HEK293 (cell line): ENCODE data around the gene KCNAB1.

Experiments used
- CTCF ChIA-PET: fragments of 350-600 bp; formaldehyde crosslinking; extraction: SDS; loops from one replicate; lab custom pipeline; 2021; ENCODE audit warnings: antibody characterized with exemption; lab: Yijun Ruan, JAX
- POLR2A ChIA-PET: fragments of 300-600 bp; formaldehyde crosslinking; extraction: SDS; loops from one replicate; lab custom pipeline; 2020; ENCODE audit warnings: antibody characterized with exemption, inconsistent platforms; lab: Yijun Ruan, JAX
- H3K27ac ChIP-seq: fragments of 200-500 bp; sonication (Bioruptor generic); 2 replicates; pipeline ENCODE4 v1.5.1; 2014; ENCODE audit warnings: low read depth, low read length, control low read depth, inconsistent platforms; ENCODE audit errors: extremely low read depth
- H3K36me3 ChIP-seq, 2 experiments: fragments of 200-500 bp in 1 of 2; sonication (Bioruptor generic) in 1 of 2; 1 replicate in 1 of 2; 2 replicates in 1 of 2; pipeline ENCODE4 v1.5.1; 2014 to 2017; ENCODE audit warnings: inconsistent platforms in 2 of 2, low read length in 2 of 2; ENCODE audit not compliant: control insufficient read depth in 2 of 2, insufficient read depth in 1 of 2
- H3K4me1 ChIP-seq: fragments of 200-500 bp; sonication (Bioruptor generic); 2 replicates; pipeline ENCODE4 v1.5.1; 2014; ENCODE audit warnings: mild to moderate bottlenecking, low read length, inconsistent platforms; ENCODE audit not compliant: control insufficient read depth, insufficient read depth
- H3K4me3 ChIP-seq: 2 replicates; pipeline ENCODE4 v1.5.1; 2011; ENCODE audit warnings: low read depth, mild to moderate bottlenecking, control low read depth, low read length, moderate library complexity
- H3K9me3 ChIP-seq: fragments of 200-500 bp; sonication (Bioruptor generic); 2 replicates; pipeline ENCODE4 v1.5.1; 2014; ENCODE audit warnings: low read depth, low read length, inconsistent platforms; ENCODE audit not compliant: control insufficient read depth, insufficient read depth
- BCL11A ChIP-seq: fragments of 450-650 bp; formaldehyde crosslinking; IDR thresholded peaks from 2 replicates; pipeline ENCODE4 v1.5.1; 2016; ENCODE audit warnings: low read depth, missing biosample characterization, missing genetic modification characterization
- SCRT2 ChIP-seq: fragments of 450-650 bp; formaldehyde crosslinking; IDR thresholded peaks from 2 replicates; pipeline ENCODE4 v1.5.1; 2016; ENCODE audit warnings: missing biosample characterization, missing genetic modification characterization
- ZBTB7A ChIP-seq: fragments of 450-650 bp; formaldehyde crosslinking; IDR thresholded peaks from 2 replicates; pipeline ENCODE4 v1.5.1; 2016; ENCODE audit warnings: low read depth, missing biosample characterization, missing genetic modification characterization
- ZNF174 ChIP-seq: fragments of 450-650 bp; formaldehyde crosslinking; IDR thresholded peaks from 2 replicates; pipeline ENCODE4 v1.5.0; 2017; ENCODE audit warnings: missing biosample characterization, mild to moderate bottlenecking, missing genetic modification characterization
- ZNF175 ChIP-seq: fragments of 450-650 bp; formaldehyde crosslinking; IDR thresholded peaks from 2 replicates; pipeline ENCODE4 v1.5.1; 2016; ENCODE audit warnings: missing biosample characterization, missing genetic modification characterization
- ZNF202 ChIP-seq: fragments of 450-650 bp; formaldehyde crosslinking; IDR thresholded peaks from 2 replicates; pipeline ENCODE4 v1.5.1; 2016; ENCODE audit warnings: missing biosample characterization, missing genetic modification characterization, borderline replicate concordance
- ZNF221 ChIP-seq: fragments of 450-650 bp; formaldehyde crosslinking; IDR thresholded peaks from 2 replicates; pipeline ENCODE4 v1.5.1; 2017; ENCODE audit warnings: missing biosample characterization, missing genetic modification characterization, borderline replicate concordance
- ZNF248 ChIP-seq: fragments of 450-650 bp; formaldehyde crosslinking; IDR thresholded peaks from 2 replicates; pipeline ENCODE4 v1.5.1; 2017; ENCODE audit warnings: missing biosample characterization, missing genetic modification characterization
- ZNF404 ChIP-seq: fragments of 450-650 bp; formaldehyde crosslinking; IDR thresholded peaks from 2 replicates; pipeline ENCODE4 v1.5.1; 2017; ENCODE audit warnings: missing biosample characterization, missing genetic modification characterization
- ZNF530 ChIP-seq: fragments of 450-650 bp; formaldehyde crosslinking; IDR thresholded peaks from 2 replicates; pipeline ENCODE4 v1.5.1; 2016; ENCODE audit warnings: low read depth, missing biosample characterization, missing genetic modification characterization
- ZNF561 ChIP-seq: fragments of 450-650 bp; IDR thresholded peaks from 2 replicates; pipeline ENCODE4 v1.5.1; 2018; ENCODE audit warnings: missing biosample characterization, missing genetic modification characterization, borderline replicate concordance
- ZNF626 ChIP-seq: fragments of 450-650 bp; sonication (Bioruptor Pico); formaldehyde crosslinking; IDR thresholded peaks from 2 replicates; pipeline ENCODE4 v1.5.1; 2018; ENCODE audit warnings: missing biosample characterization, missing genetic modification characterization, inconsistent platforms
- ZNF658 ChIP-seq: fragments of 450-650 bp; formaldehyde crosslinking; IDR thresholded peaks from 2 replicates; pipeline ENCODE4; 2016; ENCODE audit warnings: missing biosample characterization, missing genetic modification characterization
- ZNF660 ChIP-seq: fragments of 450-650 bp; IDR thresholded peaks from 2 replicates; pipeline ENCODE4 v1.5.1; 2018; ENCODE audit warnings: missing biosample characterization, mild to moderate bottlenecking, missing genetic modification characterization
- TF ChIP-seq, protein P1 (sequence below): fragments of 450-650 bp; formaldehyde crosslinking; IDR thresholded peaks from 2 replicates; pipeline ENCODE4 v1.5.1; 2016; ENCODE audit warnings: missing biosample characterization, missing genetic modification characterization
- TF ChIP-seq, protein P2 (sequence below): fragments of 450-650 bp; formaldehyde crosslinking; optimal IDR thresholded peaks from 2 replicates; pipeline ENCODE3; 2016; ENCODE audit warnings: missing biosample characterization, mild to moderate bottlenecking, missing genetic modification characterization
- TF ChIP-seq, protein P3 (sequence below): fragments of 450-650 bp; formaldehyde crosslinking; IDR thresholded peaks from 2 replicates; pipeline ENCODE4 v1.5.1; 2017; ENCODE audit warnings: missing biosample characterization, missing genetic modification characterization
- TF ChIP-seq, protein P4 (sequence below): fragments of 450-650 bp; formaldehyde crosslinking; IDR thresholded peaks from 2 replicates; pipeline ENCODE4 v1.5.1; 2016; ENCODE audit warnings: missing biosample characterization, missing genetic modification characterization
- TF ChIP-seq, protein P5 (sequence below): fragments of 450-650 bp; formaldehyde crosslinking; conservative IDR thresholded peaks from 2 replicates; pipeline ENCODE4 v1.5.1; 2016; ENCODE audit warnings: low read depth, missing biosample characterization, missing genetic modification characterization

The KCNAB1 gene

DNA sequence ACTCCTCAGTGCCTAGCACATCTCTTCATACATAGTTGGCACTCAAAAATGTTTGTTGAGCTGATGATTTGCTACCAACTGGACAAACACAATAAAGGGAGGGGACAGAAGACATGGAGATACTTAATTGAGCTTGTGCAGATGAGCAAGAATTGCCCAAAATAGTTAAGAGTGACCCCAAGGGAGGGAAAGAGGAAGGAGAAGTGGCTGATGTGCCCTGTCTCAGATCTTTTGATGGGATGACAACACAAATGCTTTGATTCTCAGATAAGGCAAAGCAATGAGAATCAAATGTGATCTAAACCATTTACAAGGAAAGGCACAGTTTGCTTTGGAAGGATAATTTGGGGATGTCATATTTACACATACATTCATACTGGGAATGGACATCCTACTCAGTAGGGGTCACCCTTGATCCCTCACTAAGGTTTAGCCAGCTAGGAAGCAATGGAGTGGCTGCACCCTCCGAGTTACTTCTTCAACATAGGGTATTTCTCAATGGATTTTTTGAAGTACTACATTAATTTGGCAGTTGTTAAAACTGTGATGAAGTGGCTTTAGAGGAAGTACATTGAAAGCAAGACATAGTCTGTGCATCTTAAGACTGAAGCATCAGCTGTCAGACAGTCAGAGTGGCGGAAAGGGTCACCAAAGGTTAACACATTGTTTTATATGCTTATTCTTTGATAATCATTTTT lies 456.4 kb downstream of the KCNAB1 start (continued):
- TF ChIP-seq, protein P1, sequence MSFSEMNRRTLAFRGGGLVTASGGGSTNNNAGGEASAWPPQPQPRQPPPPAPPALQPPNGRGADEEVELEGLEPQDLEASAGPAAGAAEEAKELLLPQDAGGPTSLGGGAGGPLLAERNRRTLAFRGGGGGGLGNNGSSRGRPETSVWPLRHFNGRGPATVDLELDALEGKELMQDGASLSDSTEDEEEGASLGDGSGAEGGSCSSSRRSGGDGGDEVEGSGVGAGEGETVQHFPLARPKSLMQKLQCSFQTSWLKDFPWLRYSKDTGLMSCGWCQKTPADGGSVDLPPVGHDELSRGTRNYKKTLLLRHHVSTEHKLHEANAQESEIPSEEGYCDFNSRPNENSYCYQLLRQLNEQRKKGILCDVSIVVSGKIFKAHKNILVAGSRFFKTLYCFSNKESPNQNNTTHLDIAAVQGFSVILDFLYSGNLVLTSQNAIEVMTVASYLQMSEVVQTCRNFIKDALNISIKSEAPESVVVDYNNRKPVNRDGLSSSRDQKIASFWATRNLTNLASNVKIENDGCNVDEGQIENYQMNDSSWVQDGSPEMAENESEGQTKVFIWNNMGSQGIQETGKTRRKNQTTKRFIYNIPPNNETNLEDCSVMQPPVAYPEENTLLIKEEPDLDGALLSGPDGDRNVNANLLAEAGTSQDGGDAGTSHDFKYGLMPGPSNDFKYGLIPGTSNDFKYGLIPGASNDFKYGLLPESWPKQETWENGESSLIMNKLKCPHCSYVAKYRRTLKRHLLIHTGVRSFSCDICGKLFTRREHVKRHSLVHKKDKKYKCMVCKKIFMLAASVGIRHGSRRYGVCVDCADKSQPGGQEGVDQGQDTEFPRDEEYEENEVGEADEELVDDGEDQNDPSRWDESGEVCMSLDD (tag by site-specific recombination): no peak
- TF ChIP-seq BCL11A (tag by site-specific recombination) (no peak), ZNF248 (no peak), ZNF404 (no peak), ZNF626 (tag by site-specific recombination) (no peak), ZNF658 (tag by site-specific recombination) (no peak), ZBTB7A (tag by site-specific recombination) (no peak)

DNA sequence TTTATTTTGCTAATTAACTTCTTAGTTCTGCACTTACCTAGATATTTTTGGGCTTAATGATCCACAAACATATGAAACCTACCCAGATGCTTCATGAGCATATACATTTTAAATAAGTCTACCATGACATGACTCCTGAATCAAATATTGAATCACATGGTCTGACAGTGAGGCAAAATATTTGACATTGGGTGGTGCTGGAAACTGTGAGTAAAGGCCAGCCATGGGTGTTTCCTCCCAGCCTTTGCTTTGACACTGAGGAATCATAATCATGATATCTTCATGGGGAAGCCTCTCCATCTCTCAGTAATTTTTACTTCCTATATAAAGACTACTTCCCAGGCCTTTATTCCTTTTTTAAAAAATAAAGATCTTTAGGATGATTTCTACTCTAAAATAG lies 457.4 kb downstream of the KCNAB1 start:
- Histone ChIP-seq H3K4me3 (no peak overlapping the region), H3K36me3 (no peaks in the 10 kb centered on the region), H3K4me1 (no peaks in the 10 kb centered on the region), H3K9me3 (no peaks in the 10 kb centered on the region)
- CTCF ChIA-PET: no interaction called here
- TF ChIP-seq ZNF221 (tag by site-specific recombination) (no peak), ZNF174 (tag by site-specific recombination) (no peak), ZNF202 (tag by site-specific recombination) (no peak), SCRT2 (no peak), ZNF530 (tag by site-specific recombination) (no peak), ZNF175 (no peak), ZNF660 (tag by site-specific recombination) (no peak), ZNF561 (no peak)
- TF ChIP-seq, protein P2, sequence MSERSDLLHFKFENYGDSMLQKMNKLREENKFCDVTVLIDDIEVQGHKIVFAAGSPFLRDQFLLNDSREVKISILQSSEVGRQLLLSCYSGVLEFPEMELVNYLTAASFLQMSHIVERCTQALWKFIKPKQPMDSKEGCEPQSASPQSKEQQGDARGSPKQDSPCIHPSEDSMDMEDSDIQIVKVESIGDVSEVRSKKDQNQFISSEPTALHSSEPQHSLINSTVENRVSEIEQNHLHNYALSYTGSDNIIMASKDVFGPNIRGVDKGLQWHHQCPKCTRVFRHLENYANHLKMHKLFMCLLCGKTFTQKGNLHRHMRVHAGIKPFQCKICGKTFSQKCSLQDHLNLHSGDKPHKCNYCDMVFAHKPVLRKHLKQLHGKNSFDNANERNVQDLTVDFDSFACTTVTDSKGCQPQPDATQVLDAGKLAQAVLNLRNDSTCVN: no peak
- TF ChIP-seq, protein P3, sequence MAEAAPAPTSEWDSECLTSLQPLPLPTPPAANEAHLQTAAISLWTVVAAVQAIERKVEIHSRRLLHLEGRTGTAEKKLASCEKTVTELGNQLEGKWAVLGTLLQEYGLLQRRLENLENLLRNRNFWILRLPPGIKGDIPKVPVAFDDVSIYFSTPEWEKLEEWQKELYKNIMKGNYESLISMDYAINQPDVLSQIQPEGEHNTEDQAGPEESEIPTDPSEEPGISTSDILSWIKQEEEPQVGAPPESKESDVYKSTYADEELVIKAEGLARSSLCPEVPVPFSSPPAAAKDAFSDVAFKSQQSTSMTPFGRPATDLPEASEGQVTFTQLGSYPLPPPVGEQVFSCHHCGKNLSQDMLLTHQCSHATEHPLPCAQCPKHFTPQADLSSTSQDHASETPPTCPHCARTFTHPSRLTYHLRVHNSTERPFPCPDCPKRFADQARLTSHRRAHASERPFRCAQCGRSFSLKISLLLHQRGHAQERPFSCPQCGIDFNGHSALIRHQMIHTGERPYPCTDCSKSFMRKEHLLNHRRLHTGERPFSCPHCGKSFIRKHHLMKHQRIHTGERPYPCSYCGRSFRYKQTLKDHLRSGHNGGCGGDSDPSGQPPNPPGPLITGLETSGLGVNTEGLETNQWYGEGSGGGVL (tag by site-specific recombination): no peak
- TF ChIP-seq, protein P4, sequence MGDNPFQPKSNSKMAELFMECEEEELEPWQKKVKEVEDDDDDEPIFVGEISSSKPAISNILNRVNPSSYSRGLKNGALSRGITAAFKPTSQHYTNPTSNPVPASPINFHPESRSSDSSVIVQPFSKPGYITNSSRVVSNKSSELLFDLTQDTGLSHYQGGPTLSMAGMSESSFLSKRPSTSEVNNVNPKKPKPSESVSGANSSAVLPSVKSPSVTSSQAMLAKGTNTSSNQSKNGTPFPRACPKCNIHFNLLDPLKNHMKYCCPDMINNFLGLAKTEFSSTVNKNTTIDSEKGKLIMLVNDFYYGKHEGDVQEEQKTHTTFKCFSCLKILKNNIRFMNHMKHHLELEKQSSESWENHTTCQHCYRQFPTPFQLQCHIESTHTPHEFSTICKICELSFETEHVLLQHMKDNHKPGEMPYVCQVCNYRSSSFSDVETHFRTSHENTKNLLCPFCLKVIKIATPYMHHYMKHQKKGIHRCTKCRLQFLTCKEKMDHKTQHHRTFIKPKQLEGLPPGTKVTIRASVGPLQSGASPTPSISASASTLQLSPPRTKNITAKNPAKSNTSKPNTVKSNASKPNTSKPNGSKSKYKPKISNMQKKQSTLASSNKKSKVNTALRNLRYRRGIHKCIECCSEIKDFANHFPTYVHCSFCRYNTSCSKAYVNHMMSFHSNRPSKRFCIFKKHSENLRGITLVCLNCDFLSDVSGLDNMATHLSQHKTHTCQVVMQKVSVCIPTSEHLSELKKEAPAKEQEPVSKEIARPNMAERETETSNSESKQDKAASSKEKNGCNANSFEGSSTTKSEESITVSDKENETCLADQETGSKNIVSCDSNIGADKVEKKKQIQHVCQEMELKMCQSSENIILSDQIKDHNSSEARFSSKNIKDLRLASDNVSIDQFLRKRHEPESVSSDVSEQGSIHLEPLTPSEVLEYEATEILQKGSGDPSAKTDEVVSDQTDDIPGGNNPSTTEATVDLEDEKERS (tag by site-specific recombination): no peak
- TF ChIP-seq, protein P5, sequence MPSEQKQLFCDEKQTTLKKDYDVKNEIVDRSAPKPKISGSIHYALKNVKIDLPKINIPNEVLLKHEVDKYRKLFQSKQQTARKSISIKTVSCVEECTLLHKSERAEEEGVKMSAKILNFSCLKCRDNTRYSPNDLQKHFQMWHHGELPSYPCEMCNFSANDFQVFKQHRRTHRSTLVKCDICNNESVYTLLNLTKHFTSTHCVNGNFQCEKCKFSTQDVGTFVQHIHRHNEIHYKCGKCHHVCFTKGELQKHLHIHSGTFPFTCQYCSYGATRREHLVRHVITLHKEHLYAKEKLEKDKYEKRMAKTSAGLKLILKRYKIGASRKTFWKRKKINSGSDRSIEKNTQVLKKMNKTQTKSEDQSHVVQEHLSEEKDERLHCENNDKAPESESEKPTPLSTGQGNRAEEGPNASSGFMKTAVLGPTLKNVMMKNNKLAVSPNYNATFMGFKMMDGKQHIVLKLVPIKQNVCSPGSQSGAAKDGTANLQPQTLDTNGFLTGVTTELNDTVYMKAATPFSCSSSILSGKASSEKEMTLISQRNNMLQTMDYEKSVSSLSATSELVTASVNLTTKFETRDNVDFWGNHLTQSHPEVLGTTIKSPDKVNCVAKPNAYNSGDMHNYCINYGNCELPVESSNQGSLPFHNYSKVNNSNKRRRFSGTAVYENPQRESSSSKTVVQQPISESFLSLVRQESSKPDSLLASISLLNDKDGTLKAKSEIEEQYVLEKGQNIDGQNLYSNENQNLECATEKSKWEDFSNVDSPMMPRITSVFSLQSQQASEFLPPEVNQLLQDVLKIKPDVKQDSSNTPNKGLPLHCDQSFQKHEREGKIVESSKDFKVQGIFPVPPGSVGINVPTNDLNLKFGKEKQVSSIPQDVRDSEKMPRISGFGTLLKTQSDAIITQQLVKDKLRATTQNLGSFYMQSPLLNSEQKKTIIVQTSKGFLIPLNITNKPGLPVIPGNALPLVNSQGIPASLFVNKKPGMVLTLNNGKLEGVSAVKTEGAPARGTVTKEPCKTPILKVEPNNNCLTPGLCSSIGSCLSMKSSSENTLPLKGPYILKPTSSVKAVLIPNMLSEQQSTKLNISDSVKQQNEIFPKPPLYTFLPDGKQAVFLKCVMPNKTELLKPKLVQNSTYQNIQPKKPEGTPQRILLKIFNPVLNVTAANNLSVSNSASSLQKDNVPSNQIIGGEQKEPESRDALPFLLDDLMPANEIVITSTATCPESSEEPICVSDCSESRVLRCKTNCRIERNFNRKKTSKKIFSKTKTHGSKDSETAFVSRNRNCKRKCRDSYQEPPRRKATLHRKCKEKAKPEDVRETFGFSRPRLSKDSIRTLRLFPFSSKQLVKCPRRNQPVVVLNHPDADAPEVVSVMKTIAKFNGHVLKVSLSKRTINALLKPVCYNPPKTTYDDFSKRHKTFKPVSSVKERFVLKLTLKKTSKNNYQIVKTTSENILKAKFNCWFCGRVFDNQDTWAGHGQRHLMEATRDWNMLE (tag by site-specific recombination): no peak
- TF ChIP-seq, all 188 proteins: peak for 0
- H3K27ac ChIP-seq: no peak overlapping the region
- POLR2A ChIA-PET: no interaction called here
